Ishikawa (cell line): Measurements from ENCODE around the gene MALRD1.

ENCODE experiments used
- CEBPB ChIP-seq: IDR thresholded peaks from 2 replicates; pipeline ENCODE4 v1.6.1; 2012
- CREB1 ChIP-seq: IDR thresholded peaks from 2 replicates; pipeline ENCODE4 v1.6.1; 2012; ENCODE audit warnings: low read depth
- EGR1 ChIP-seq: IDR thresholded peaks from 2 replicates; pipeline ENCODE4 v1.6.1; 2012
- EP300 ChIP-seq: IDR thresholded peaks from 2 replicates; pipeline ENCODE4 v1.6.1; 2012; ENCODE audit warnings: borderline replicate concordance
- FOXM1 ChIP-seq: IDR thresholded peaks from 2 replicates; pipeline ENCODE4 v1.6.1; 2012; ENCODE audit warnings: low read depth, borderline replicate concordance
- NFIC ChIP-seq: IDR thresholded peaks from 2 replicates; pipeline ENCODE4 v1.6.1; 2012
- RAD21 ChIP-seq: IDR thresholded peaks from 2 replicates; pipeline ENCODE4 v1.6.1; 2012; ENCODE audit warnings: low read depth
- TAF1 ChIP-seq: IDR thresholded peaks from 2 replicates; pipeline ENCODE4 v1.6.1; 2012; ENCODE audit warnings: low read depth, mild to moderate bottlenecking
- TCF12 ChIP-seq: IDR thresholded peaks from 2 replicates; pipeline ENCODE4 v1.6.1; 2012; ENCODE audit warnings: low read depth
- TEAD4 ChIP-seq: IDR thresholded peaks from 2 replicates; pipeline ENCODE4 v1.6.1; 2012
- YY1 ChIP-seq: IDR thresholded peaks from 2 replicates; pipeline ENCODE4 v1.6.1; 2012; ENCODE audit warnings: low read depth
- ZBTB7A ChIP-seq: IDR thresholded peaks from 2 replicates; pipeline ENCODE4 v1.6.1; 2012; ENCODE audit warnings: low read depth
- TF ChIP-seq, protein P1 (sequence below): IDR thresholded peaks from 2 replicates; pipeline ENCODE4 v1.6.1; 2012
- TF ChIP-seq, protein P2 (sequence below): IDR thresholded peaks from 2 replicates; pipeline ENCODE4 v1.6.1; 2012
- TF ChIP-seq, protein P3 (sequence below): IDR thresholded peaks from 2 replicates; pipeline ENCODE4 v1.6.1; 2012; ENCODE audit warnings: low read depth, mild to moderate bottlenecking

MALRD1 gene

DNA sequence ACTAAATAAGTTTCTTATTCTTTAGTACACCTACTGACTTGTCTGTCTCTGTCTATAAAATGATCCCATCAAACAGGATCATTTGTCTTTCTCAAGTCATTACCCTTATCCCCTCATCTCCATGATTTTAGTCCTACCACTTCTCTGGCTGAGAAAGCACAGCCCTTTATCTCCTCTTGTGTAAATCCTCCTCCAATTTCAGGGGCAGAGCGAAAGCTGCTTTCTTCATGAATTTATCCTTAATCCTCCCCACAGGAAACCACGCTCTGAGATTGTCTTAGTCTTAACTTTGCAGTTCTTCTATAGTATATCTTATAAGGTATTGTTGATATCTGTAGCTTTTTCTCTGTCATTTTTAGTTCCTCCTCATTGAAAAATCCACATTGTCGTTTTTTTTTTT is 528.0 kb downstream of the MALRD1 start:
- no peak for TF ChIP-seq FOXM1
- no peak for TF ChIP-seq TAF1
- no peak for TF ChIP-seq CEBPB
- TF ChIP-seq EGR1 = no peak
- no peak for TF ChIP-seq TCF12

DNA sequence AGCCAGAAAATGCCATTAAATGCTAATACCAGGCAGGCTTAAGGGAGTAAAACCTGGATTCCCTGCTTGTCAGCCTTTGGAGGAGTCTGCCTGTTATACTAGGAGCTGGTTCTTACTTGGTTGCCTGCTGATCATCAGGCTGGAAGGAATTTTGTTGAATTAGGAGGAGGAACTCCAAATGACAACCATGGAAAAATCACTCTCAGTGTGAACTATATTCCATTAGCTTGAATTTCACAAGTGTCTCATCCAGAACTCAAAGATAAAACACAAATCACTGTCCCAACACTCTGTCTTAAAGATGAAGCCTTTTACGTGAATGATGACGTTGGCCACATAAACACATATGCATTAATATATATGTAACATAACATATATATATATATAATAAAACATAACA is 528.8 kb downstream of the MALRD1 start:
- no peak for TF ChIP-seq RAD21
- TF ChIP-seq CEBPB = no peak
- TF ChIP-seq, protein P1, sequence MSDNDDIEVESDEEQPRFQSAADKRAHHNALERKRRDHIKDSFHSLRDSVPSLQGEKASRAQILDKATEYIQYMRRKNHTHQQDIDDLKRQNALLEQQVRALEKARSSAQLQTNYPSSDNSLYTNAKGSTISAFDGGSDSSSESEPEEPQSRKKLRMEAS = no peak
- no peak for TF ChIP-seq TEAD4
- TF ChIP-seq TAF1 = no peak
- TF ChIP-seq, protein P2, sequence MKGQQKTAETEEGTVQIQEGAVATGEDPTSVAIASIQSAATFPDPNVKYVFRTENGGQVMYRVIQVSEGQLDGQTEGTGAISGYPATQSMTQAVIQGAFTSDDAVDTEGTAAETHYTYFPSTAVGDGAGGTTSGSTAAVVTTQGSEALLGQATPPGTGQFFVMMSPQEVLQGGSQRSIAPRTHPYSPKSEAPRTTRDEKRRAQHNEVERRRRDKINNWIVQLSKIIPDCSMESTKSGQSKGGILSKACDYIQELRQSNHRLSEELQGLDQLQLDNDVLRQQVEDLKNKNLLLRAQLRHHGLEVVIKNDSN = no peak
- no peak for TF ChIP-seq CREB1
- no peak for TF ChIP-seq EGR1
- TF ChIP-seq NFIC = no peak
- no peak for TF ChIP-seq FOXM1
- no peak for TF ChIP-seq TCF12
- TF ChIP-seq YY1 = no peak
- TF ChIP-seq ZBTB7A = no peak
- TF ChIP-seq EP300 = no peak
- TF ChIP-seq, protein P3, sequence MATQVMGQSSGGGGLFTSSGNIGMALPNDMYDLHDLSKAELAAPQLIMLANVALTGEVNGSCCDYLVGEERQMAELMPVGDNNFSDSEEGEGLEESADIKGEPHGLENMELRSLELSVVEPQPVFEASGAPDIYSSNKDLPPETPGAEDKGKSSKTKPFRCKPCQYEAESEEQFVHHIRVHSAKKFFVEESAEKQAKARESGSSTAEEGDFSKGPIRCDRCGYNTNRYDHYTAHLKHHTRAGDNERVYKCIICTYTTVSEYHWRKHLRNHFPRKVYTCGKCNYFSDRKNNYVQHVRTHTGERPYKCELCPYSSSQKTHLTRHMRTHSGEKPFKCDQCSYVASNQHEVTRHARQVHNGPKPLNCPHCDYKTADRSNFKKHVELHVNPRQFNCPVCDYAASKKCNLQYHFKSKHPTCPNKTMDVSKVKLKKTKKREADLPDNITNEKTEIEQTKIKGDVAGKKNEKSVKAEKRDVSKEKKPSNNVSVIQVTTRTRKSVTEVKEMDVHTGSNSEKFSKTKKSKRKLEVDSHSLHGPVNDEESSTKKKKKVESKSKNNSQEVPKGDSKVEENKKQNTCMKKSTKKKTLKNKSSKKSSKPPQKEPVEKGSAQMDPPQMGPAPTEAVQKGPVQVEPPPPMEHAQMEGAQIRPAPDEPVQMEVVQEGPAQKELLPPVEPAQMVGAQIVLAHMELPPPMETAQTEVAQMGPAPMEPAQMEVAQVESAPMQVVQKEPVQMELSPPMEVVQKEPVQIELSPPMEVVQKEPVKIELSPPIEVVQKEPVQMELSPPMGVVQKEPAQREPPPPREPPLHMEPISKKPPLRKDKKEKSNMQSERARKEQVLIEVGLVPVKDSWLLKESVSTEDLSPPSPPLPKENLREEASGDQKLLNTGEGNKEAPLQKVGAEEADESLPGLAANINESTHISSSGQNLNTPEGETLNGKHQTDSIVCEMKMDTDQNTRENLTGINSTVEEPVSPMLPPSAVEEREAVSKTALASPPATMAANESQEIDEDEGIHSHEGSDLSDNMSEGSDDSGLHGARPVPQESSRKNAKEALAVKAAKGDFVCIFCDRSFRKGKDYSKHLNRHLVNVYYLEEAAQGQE = no peak

DNA sequence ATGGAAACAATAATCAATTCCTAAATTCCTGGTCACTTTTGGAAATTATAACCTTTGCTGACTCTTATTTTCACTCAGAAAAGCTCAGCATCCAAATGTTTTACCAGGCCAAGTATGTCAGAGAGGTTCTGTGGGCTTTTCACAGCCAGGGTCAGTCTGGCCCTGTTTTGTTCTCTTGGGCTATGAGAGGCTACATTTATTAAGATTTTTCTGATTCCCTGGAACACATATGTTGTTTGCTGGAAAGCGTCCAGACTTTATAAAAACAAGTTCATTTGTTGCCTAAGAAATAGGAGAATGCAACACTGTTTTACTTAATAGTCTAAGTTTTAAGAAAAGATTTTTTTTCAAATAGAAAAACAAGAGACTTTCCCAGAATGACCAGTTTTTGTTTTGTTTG is 529.2 kb downstream of the MALRD1 start:
- TF ChIP-seq TCF12 (no peak), TAF1 (no peak), EGR1 (no peak), TEAD4 (no peak), EP300 (no peak), YY1 (no peak), CREB1 (no peak), CEBPB (no peak), NFIC (no peak), FOXM1 (no peak)
- TF ChIP-seq, protein P1 = no peak
- TF ChIP-seq, protein P2 = no peak
- TF ChIP-seq, protein P3 = no peak

DNA sequence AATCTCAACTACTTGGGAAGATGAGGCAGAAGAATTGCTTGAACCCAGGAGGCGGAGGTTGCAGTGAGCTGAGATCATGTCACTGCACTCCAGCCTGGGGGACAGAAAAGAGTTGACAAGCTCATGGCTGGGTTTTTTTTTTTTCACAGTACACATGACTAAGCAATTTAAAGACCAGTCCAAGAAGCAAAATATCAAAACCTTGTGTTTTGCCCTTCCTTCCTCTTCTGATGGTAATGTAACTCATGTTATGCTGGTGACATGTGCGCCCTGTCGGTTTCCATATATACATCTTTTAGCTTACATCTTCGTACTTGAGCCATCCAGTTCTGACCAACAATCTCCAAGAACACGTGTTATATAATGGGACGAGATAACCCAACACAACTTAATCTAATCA is 530.0 kb downstream of the MALRD1 start:
- no peak for TF ChIP-seq EP300

DNA sequence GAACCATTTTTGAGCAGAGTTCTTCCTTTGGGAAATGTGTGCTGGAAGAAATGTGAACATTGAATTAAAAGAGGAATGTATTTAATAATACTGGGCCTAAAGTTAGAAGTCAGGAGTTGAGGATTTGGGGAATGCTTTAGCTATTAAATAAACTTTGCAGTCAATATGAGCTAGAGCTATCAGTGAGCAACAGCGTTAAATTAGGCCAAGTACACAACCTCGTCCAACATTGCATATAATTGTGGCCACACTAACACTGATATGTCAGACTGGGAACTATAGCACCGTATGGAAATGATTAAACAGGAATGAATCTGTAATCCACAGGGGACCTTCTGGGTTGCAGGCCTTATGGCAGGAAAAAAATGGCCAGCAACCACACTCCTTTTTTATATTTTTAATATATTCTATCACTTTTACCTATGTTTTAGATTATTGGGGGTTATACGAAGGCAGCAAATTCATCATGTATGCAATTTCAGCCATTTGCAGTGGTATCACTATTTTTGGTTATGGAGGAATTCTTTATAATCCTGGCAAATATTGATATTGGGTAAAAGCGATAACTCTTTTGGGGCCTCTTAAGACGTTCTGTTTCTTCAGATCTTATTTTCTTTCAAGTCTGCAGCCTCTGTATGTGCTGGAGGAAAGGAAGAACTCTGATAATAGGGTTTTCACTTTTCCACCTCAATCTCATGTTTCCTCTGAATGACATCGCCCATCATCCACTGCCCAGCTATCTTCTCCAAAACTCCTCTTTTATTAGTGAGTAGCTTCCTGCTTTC is 531.4 kb downstream of the MALRD1 start:
- TF ChIP-seq CREB1 (no peak), RAD21 (no peak), EGR1 (no peak), TEAD4 (no peak), YY1 (no peak), TAF1 (no peak)
- TF ChIP-seq, protein P2 = no peak
- TF ChIP-seq, protein P3 = no peak
- TF ChIP-seq, protein P1 = no peak
